IPS-NIHi11 (cell line): ENCODE results near the gene LRP8.

Experiments
- DNase-seq: peaks from one replicate; pipeline ENCODE4 v3.0.0; 2012; ENCODE audit warnings: mixed read lengths, low spot score

The LRP8 gene

GRCh38 chr1:53339736-53340635 lies 12.1 kb upstream of the LRP8 start:
- no peak for DNase-seq

GRCh38 chr1:53338423-53338822 lies 10.6 kb upstream of the LRP8 start:
- DNase-seq: no peak

- DNase-seq: no peak
Observed at GRCh38 chr1:53337499-53337898, 9.6 kb upstream of the LRP8 start.

DNA sequence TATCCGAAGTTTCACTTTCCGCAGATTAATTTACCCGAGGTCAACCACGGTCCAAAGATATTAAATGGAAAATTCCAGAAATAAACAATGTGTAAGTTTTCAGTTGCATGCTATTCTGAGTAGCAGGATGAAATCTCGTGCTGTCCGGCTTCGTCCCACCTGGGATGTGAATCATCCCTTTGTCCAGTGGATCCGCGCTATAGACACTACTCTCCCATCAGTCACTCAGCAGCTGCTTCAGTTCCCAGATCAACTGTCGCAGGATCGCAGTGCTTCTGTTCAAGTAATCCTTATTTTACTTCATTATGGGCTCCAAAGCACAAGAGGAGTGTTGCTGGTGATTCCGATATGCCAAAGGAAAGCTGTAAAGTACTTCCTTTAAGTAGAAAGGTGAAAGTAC lies 8.3 kb upstream of the LRP8 start:
- no peak for DNase-seq

DNA sequence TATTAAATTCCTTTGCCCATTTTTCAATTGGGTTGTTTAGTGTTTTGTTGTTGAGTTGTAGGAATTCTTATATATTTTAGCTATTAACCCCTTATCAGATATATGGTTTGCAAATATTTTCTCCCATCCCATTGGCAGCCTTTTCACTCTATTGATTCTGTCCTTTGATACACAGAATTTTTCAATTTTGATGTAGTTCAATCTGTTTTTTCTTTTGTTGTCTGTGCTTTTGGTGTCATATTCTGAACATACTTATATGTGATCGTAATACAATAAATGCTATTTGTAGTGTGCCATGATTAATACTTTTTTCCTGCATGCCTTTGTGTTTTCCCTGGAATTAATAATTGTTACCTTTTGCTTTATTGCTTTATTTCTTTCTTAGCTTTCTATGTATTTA lies 7.8 kb upstream of the LRP8 start:
- DNase-seq: no peak

DNA sequence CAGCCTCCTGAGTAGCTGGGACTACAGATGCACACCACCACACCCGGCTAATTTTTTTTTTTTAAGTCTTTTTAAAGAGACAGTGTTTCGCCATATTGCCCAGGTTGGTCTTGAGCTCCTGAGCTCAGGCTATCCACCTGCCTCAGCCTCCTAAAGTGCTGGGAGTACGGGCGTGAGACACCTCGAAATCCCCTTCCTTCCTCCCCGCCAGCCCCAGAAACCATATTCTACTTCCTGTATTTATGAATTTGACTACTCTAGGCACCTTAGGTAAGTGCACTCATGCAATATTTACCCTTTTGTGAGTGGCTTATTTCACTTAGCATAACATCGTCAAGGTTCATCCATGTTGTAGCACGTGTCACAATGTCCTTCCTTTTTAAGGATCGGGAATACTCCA lies 6.9 kb upstream of the LRP8 start:
- DNase-seq: no peak

DNA sequence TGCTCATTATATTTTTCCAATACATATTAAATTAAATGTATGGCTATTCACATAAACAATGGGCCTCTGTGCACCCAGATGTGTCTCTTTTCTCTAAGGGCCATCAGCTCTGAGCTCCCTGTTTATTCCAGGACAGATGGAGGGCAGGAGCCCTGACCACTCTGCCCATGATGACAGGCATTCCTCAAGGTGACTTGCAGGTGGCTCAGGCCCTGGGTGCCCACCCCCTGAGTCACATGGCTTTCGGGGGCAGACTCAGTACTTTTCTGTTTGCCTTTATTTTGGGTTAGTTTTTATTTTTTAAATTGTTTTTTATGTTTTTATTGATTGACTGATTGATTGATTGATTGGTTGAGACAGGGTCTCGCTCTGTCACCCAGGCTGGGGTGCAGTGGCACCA lies 6.4 kb upstream of the LRP8 start:
- DNase-seq: no peak

GRCh38 chr1:53332833-53333232 lies 5.0 kb upstream of the LRP8 start:
- DNase-seq: no peak

- no peak for DNase-seq
Observed at GRCh38 chr1:53332186-53332564, 4.3 kb upstream of the LRP8 start.

GRCh38 chr1:53331446-53332185 lies 3.7 kb upstream of the LRP8 start:
- no peak for DNase-seq

- no peak for DNase-seq
Observed at GRCh38 chr1:53330819-53331218, 2.9 kb upstream of the LRP8 start.

DNA sequence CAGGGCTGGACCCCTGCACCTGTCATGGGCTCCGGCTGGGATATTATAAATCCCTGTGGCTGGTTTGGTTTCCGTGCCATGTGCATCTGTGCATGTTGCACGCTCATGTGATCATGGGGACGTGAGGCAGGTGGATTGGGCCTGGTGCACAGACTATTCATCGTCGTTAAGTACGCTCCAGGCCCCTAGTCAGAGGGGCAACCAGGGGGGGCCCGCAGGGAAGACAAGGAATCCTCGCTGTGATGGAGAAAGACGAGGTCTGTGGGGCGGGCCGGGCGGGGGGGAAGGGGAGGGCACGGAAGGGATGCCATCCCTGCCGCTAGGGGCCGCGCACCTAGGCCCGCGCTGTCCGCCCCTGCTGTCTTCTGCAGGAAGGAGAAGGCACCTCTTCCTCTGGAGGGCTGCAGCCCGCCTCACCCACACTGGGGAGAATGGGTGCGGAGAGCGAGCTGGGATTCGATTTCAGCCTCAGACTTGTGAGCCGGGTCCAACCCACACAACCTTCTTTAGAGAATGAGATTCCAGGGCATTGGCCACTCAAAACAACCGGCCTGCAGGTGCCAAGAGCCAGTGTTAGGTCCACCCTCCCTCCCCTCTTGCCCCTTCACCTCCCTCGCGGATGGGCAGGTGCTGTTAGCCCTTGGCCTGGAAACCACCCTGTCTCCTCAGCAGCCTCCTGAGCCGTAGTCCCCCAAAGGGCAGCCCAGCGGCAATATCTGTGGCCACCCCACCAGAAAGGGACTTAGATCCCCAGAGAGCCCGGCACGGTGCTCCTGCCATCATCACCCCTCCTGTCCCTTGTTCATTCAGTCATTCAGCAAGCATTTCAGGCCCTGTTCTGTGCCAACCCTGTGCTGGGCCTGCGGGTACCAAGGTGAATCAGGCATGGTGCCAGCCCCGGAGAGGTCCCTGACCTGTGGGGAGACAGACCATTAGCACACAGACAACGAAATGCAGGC lies 950 bp upstream of the LRP8 start:
- DNase-seq: peak; percentile 86

DNA sequence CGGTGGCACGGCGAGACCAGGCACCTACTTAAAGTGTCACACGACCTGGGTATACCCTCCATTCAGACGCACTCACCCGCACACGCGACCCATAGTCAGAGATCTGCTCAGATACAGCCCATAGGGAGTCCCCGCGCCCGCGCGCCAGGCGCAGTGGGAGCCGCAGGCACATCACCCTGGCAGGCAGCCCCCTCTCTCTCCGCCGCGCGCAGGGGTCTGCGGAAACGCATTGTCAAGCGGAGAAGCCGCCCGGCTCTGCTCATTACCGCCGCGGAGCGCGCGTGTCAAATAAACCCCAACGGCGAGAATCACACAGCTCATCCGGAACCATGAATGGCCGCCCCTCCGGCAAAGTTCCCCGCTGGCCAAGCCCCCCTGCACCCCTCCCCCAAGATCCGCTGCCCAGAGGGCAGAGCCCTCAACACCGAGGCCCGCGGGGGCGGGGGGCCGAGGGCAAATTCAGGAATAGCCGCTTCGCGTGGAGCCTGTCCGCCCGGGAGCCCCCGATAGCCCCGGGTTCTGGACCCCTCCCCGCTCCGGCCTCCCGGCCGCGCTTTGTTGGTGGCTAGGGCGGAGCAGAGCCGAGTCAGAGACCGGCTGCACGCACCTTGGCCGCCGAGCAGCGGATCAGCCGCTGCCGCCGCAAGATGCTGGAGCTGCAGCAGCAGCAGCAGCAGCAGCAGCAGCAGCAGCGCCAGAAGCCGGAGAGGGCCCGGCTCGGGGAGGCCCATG lies 522 bp downstream of the LRP8 start:
- peak; percentile 53 for DNase-seq

DNA sequence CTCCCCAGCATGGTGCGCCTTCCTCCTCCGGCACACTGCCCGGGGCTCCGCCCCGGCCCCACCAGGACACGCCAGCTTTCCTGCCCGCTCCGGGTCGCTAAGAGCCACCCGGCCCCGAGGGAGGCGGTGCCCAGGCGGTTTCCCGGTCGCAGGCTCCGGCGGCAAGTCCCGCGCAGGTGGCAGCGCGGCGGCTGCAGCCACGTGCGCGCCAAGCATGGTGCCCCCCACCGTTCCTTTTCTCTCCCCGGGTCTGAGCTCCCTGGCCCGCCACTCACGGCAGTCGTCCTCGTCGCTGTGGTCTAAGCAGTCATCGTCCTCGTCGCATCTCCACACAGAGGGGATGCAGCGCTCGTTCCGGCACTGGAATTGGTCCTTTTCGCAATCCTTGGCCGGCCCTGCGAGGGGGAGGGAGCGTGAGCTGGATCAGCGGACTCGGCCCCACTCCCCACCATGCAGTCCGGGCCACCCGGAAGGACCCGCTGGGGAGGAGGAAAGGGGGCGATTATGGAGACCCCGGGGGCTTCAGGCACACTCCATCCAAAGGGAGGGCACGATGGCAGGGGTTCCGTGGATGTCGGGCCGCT lies 1.2 kb downstream of the LRP8 start:
- peak; percentile 72 for DNase-seq

DNA sequence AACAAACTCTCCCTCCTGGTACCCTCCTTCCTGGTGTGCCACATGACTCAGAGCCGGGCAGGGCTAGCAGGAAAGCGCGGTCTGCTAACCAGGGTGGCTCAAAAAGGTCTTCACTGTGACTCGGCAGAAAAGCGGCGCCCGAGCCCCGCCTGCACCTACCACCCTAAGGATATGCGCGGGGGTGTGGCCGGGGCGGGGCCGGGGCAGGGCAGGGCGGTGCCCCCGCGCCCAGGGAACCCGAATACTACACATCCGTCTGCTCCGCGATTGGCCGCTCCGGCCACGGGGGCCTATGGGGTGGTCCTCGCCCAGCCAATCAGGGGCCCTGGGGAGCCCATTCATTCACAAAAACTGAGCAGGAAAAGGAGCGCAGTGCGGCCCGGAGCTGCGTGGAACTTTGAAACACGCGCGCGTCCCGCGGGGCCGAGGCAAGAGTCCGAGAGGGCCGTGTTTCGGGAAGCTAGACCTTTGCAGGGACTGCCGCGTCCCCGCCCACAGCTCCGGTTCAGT lies 1.7 kb downstream of the LRP8 start:
- DNase-seq: peak; percentile 98

DNA sequence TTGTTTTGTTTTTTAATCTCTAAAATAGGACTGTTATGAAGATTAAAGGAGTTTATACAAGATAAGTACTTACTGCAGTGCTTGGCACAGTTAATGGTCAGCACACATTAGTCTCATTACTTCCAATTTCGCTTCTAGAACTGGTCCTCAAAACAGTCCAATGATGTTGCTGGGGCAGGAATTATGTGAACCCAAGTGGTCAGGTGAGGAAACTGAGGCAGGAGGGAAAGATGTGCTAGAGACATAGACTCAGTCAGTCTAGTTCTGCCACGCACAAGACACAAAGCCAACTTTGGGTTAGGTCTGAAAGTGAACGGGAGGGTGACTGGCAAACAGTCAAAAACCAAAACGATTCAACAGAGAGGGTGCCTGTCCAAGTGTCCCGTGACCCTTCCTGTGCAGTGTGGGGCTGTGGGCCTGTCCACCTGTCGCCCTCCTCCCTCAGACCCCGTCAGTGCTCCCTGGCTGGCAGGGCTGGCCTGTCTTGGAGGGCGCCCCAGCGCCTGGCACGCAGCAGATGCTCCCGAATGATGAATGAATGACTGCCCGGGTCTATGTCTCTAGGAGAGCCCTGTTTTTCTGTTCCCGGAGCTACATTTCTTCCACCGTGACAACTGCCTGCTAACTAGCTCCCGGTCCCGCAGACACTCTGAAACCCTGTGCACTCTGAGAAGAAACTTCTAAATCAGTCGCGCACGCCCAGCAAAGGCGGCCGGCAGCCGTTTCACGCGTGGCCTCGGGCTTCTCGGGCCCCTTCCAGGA lies 2.4 kb downstream of the LRP8 start:
- DNase-seq: no peak

GRCh38 chr1:53324728-53325297 lies 3.1 kb downstream of the LRP8 start:
- DNase-seq: no peak

DNA sequence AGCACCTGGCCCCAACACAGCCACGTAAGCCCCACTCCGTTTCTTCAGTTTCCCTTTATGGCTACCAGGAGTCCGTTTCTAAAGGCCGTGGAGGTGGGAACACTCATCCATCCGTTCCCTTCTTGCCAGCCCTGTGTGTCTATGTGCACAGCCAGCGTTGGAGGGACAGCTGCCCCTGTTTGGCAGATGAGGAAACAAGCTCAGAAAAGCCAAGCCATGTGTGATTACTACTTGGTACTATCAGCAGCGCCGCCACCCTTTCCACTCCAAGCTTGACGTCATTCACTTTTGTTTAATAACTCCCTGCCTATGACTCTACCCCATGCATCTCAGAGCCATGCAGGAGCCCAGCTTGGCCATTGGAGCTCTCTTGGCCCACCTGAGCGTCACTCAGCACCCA lies 3.5 kb downstream of the LRP8 start:
- DNase-seq: no peak

DNA sequence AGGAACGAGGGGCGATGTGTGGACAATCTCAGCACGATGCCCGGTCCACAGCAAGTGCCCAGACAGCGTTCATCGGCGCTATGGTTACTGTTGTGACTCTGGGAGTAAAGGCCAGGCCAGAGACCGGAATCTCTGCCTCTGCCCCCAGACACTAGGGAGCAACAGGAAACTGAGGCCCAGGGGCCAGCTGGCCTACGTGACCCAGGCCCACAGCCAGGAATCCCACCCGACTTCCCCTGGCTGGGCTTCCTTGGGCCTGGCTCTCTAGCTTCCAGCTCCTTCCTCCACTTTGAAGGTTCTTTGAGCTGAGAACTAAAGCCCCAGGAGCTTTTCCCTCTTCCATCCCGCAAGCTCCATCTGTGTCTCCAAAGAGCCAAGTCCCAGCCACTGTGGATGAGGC lies 4.6 kb downstream of the LRP8 start:
- DNase-seq: no peak
